Upper lobe of left lung (tissue), 4 donors: ENCODE results near the gene IRF3.

Experiments used
- CTCF ChIP-seq, 6 experiments: fragments of 450-650 bp in 4 of 6; fragments of 200-600 bp in 2 of 6; sonication (generic) in 2 of 6; IDR thresholded peaks; one replicate each; pipeline ENCODE4 v1.5.1; 2016 to 2019; ENCODE audit warnings: antibody characterized with exemption in 6 of 6
- EP300 ChIP-seq, 4 donors: sonication (generic); formaldehyde crosslinking; IDR thresholded peaks; one replicate each; pipeline ENCODE4 v1.5.1; 2017; ENCODE audit warnings: antibody characterized with exemption in 4 of 4, control low read depth in 2 of 4
- POLR2AphosphoS5 ChIP-seq, 2 donors: sonication (generic); formaldehyde crosslinking; IDR thresholded peaks; one replicate each; pipeline ENCODE4 v1.5.1; 2017; ENCODE audit warnings: antibody characterized with exemption in 2 of 2

GRCh38 chr19:49632576-49632975, 33.1 kb downstream of the IRF3 start:
- TF ChIP-seq POLR2AphosphoS5 (IDR thresholded peaks at IDR 0.05) (no peak), CTCF (IDR thresholded peaks at IDR 0.05) (no peak), EP300 (IDR thresholded peaks at IDR 0.05) (no peak)
